ENCODE data around the gene KCNMB1. TPM values are rescaled to one million over a fixed set of nuclear protein-coding genes. Genes with fewer than 3 reads are reported as not detected.

Gene KCNMB1
- total RNA-seq, 1 experiment from 2014 or later, result 0.24 TPM

DNA sequence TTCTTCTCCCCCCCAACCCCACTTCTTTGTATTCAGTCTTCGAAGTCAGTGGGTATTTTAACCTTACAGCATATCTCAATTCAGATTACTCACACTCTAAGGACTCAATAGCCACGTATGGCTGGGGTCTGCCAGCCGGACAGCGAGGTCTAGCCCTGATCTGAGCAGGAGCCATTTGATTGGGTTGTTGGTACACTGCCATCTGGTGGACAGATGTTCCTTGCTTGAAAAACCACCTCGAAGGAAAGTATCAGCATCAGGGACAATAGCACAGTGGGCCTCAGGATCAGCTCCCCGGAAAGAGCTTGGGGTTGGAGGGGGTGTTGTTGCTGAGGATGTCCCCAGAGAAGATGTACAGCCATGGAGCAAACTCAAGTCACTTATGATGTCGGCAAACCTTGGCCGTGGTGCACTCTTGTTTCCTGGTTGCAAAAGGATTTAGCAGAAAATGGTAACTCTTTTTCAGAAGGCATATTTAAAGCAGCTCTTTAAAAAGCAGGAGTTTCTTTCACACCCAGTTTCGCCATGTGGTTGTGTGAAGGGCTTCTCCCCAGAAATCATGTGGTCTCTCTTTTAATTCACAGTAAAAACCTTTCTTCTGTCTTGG, 31.7 kb upstream of the KCNMB1 start:
- Mint-ChIP-seq H3K4me3 (no peak overlapping the region), H3K36me3 (no peaks in the 10 kb centered on the region), H3K9me3 (no peaks in the 10 kb centered on the region), H3K27me3 (ENCODE audit: low read depth) (no peaks in the 10 kb centered on the region), H3K27ac (no peak overlapping the region), H3K4me1 (peaks cover 21% of the 10 kb centered on the region)
- ATAC-seq (peak; percentile 94), DNase-seq (ENCODE audit: low spot score) (peak; percentile 73)
- TF ChIP-seq ZNF317 (CRISPR knock-in tag; IDR thresholded peaks at IDR 0.05; ENCODE audit: borderline replicate concordance, low read depth) (no peak), SP1 (CRISPR knock-in tag; conservative IDR thresholded peaks at IDR 0.05) (0 out of 2 replicates have a peak, but pooled peaks have one; percentile 38), IRF2 (CRISPR knock-in tag; IDR thresholded peaks at IDR 0.05; ENCODE audit: borderline replicate concordance, low read depth) (no peak), GTF2I (CRISPR knock-in tag; conservative IDR thresholded peaks at IDR 0.05) (no peak), ATF1 (CRISPR knock-in tag; IDR thresholded peaks at IDR 0.05) (no peak), RORB (CRISPR knock-in tag; IDR thresholded peaks at IDR 0.05) (no peak), ZNF396 (CRISPR knock-in tag; IDR thresholded peaks at IDR 0.05; ENCODE audit: borderline replicate concordance) (no peak), CREM (CRISPR knock-in tag; IDR thresholded peaks at IDR 0.05) (no peak), NR3C1 (CRISPR knock-in tag; conservative IDR thresholded peaks at IDR 0.05; ENCODE audit: low read depth) (no peak), TCF7 (CRISPR knock-in tag; IDR thresholded peaks at IDR 0.05; ENCODE audit: low read depth) (no peak), SMAD3 (CRISPR knock-in tag; IDR thresholded peaks at IDR 0.05; ENCODE audit: borderline replicate concordance) (no peak), FOXJ3 (CRISPR knock-in tag; IDR thresholded peaks at IDR 0.05; ENCODE audit: borderline replicate concordance) (no peak), ZNF416 (CRISPR knock-in tag; IDR thresholded peaks at IDR 0.05) (no peak)
- TF ChIP-seq, protein P1, sequence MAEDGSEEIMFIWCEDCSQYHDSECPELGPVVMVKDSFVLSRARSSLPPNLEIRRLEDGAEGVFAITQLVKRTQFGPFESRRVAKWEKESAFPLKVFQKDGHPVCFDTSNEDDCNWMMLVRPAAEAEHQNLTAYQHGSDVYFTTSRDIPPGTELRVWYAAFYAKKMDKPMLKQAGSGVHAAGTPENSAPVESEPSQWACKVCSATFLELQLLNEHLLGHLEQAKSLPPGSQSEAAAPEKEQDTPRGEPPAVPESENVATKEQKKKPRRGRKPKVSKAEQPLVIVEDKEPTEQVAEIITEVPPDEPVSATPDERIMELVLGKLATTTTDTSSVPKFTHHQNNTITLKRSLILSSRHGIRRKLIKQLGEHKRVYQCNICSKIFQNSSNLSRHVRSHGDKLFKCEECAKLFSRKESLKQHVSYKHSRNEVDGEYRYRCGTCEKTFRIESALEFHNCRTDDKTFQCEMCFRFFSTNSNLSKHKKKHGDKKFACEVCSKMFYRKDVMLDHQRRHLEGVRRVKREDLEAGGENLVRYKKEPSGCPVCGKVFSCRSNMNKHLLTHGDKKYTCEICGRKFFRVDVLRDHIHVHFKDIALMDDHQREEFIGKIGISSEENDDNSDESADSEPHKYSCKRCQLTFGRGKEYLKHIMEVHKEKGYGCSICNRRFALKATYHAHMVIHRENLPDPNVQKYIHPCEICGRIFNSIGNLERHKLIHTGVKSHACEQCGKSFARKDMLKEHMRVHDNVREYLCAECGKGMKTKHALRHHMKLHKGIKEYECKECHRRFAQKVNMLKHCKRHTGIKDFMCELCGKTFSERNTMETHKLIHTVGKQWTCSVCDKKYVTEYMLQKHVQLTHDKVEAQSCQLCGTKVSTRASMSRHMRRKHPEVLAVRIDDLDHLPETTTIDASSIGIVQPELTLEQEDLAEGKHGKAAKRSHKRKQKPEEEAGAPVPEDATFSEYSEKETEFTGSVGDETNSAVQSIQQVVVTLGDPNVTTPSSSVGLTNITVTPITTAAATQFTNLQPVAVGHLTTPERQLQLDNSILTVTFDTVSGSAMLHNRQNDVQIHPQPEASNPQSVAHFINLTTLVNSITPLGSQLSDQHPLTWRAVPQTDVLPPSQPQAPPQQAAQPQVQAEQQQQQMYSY (CRISPR knock-in tag; IDR thresholded peaks at IDR 0.05), result no peak
- TF ChIP-seq, protein P2, sequence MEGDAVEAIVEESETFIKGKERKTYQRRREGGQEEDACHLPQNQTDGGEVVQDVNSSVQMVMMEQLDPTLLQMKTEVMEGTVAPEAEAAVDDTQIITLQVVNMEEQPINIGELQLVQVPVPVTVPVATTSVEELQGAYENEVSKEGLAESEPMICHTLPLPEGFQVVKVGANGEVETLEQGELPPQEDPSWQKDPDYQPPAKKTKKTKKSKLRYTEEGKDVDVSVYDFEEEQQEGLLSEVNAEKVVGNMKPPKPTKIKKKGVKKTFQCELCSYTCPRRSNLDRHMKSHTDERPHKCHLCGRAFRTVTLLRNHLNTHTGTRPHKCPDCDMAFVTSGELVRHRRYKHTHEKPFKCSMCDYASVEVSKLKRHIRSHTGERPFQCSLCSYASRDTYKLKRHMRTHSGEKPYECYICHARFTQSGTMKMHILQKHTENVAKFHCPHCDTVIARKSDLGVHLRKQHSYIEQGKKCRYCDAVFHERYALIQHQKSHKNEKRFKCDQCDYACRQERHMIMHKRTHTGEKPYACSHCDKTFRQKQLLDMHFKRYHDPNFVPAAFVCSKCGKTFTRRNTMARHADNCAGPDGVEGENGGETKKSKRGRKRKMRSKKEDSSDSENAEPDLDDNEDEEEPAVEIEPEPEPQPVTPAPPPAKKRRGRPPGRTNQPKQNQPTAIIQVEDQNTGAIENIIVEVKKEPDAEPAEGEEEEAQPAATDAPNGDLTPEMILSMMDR (IDR thresholded peaks at IDR 0.05), result peak; percentile 63
- TF ChIP-seq, protein P3, sequence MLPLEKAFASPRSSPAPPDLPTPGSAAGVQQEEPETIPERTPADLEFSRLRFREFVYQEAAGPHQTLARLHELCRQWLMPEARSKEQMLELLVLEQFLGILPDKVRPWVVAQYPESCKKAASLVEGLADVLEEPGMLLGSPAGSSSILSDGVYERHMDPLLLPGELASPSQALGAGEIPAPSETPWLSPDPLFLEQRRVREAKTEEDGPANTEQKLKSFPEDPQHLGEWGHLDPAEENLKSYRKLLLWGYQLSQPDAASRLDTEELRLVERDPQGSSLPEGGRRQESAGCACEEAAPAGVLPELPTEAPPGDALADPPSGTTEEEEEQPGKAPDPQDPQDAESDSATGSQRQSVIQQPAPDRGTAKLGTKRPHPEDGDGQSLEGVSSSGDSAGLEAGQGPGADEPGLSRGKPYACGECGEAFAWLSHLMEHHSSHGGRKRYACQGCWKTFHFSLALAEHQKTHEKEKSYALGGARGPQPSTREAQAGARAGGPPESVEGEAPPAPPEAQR (CRISPR knock-in tag; IDR thresholded peaks at IDR 0.05), result no peak
- TF ChIP-seq, protein P4, sequence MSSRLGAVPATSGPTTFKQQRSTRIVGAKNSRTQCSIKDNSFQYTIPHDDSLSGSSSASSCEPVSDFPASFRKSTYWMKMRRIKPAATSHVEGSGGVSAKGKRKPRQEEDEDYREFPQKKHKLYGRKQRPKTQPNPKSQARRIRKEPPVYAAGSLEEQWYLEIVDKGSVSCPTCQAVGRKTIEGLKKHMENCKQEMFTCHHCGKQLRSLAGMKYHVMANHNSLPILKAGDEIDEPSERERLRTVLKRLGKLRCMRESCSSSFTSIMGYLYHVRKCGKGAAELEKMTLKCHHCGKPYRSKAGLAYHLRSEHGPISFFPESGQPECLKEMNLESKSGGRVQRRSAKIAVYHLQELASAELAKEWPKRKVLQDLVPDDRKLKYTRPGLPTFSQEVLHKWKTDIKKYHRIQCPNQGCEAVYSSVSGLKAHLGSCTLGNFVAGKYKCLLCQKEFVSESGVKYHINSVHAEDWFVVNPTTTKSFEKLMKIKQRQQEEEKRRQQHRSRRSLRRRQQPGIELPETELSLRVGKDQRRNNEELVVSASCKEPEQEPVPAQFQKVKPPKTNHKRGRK (CRISPR knock-in tag; IDR thresholded peaks at IDR 0.05; ENCODE audit: borderline replicate concordance), result no peak
- ChIA-PET POLR2A (interaction anchor here (0.6 kb wide), 2 partner anchors 74 to 196 kb away, joined by 3 read pairs; no protein-coding TSS in a partner anchor), CTCF (interaction anchor here (0.5 to 5.3 kb wide), 46 partner anchors 9 to 246 kb away, joined by 3 to 56 read pairs (median 4); no protein-coding TSS in a partner anchor)
